Astrocyte of the spinal cord (primary cell): ENCODE results near the gene AP1B1.
A peak's percentile ranks its signal among the peaks of the same experiment; 100 is the strongest.

Experiments
- DNase-seq: peaks from one replicate; pipeline ENCODE4 v3.0.0; 2011; ENCODE audit warnings: low read depth, low spot score
- H3K4me3 ChIP-seq: 2 replicates; pipeline ENCODE4 v1.5.1; 2011; ENCODE audit warnings: low read depth, mild to moderate bottlenecking, low read length, moderate library complexity
- CTCF ChIP-seq: IDR thresholded peaks from 2 replicates; pipeline ENCODE4 v1.5.1; 2012; ENCODE audit warnings: low read depth, mild to moderate bottlenecking, low read length, inconsistent platforms
- in situ Hi-C: cut with HindIII; loops from 2 replicates; pipeline ENCODE4 v1.10.0; 2017; ENCODE audit warnings: low sequenced_read_pairs

Gene AP1B1

GRCh38 chr22:29387921-29388758, at the start of gene AP1B1:
Gene AP1B1 (minus strand): TSS chr22:29388570. CDS start chr22:29367243, 21,327 bp downstream.
- in situ Hi-C loops: no loop called here
- peak; percentile 88 for DNase-seq
- TF ChIP-seq CTCF: no peak
- H3K4me3 ChIP-seq: peak within 1 kb of the TSS; percentile 85

GRCh38 chr22:29435236-29436136, 47.1 kb upstream of the AP1B1 start:
- H3K4me3 ChIP-seq: no peak overlapping the region
- TF ChIP-seq CTCF: no peak
- in situ Hi-C loops: no loop called here
- DNase-seq: peak; percentile 21

GRCh38 chr22:29434288-29434687, 45.9 kb upstream of the AP1B1 start:
- in situ Hi-C loops: no loop called here
- H3K4me3 ChIP-seq: no peak overlapping the region
- no peak for DNase-seq
- TF ChIP-seq CTCF: no peak

GRCh38 chr22:29433856-29434255, 45.5 kb upstream of the AP1B1 start:
- no peak overlapping the region for H3K4me3 ChIP-seq
- TF ChIP-seq CTCF: no peak
- in situ Hi-C loops: no loop called here
- no peak for DNase-seq

DNA sequence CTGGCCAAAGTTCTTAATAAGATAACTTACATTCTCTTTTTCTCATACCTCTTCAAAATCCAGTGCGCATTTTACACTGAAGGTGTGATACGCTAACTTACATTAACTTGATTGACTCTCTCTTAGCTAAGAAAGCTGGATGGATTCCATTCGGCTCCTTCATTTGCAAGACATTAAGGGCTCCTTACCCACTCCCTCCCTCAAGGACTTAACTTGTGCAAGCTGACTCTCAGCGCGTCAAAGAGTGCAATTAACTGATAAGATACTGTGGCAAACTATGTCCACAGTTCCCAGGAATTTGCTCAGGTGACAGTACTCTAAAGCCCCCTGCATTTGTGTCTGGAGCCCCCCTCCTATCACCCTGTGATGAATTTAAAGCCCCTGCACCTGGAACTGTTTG, 43.6 kb upstream of the AP1B1 start:
- DNase-seq: no peak
- in situ Hi-C loops: no loop called here
- no peak for TF ChIP-seq CTCF

DNA sequence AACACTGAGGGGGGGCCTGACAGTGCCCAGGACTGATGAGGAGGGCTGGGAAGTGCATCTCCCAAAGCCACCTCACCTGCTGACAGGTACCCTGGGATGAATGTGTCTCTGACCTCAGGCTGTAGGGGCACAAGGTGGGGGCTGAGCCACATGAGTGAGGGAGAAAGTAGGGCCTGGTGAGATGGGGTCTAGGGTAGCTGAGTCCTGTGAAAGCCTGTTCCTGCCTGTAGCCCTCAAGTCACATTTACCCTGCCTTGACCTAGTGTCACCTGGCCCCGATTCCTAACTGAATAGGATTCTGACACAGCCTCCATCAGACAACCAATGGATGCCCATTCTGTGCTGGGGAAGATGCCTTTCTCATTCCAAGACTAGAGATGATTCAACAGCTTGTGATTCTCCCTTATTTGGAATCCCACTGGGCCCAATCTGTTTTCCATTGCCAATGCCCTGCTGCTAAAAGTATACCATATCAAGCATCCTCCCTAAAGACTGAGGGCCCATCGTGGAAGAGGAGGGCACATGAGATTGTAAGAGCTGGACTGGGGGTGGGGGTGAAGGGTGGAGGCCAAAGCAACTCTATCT, 38.9 kb upstream of the AP1B1 start:
- in situ Hi-C loops: no loop called here
- no peak for TF ChIP-seq CTCF
- H3K4me3 ChIP-seq: no peak overlapping the region
- no peak for DNase-seq

More for the DNA sequence above, 43.6 kb upstream of the AP1B1 start:
- no peak overlapping the region for H3K4me3 ChIP-seq
